GM21526 (cell line): Measurements from ENCODE around the gene SCGB2B2.
"Not testable (repeated sequence)": the region's sequence is repeated elsewhere in the genome, so short reads cannot be mapped to it uniquely, and the experiment has no call there.

Source experiments
- ATAC-seq: cut with Tn5 transposase; IDR thresholded peaks from one replicate; pipeline ENCODE4 v1.9.1; 2021; ENCODE audit warnings: moderate library complexity; ENCODE audit not compliant: unreplicated experiment, low FRiP score

Gene SCGB2B2, protein sequence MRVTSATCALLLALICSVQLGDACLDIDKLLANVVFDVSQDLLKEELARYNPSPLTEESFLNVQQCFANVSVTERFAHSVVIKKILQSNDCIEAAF

GRCh38 chr19:34676697-34677385 lies at the start of gene SCGB2B2:
SCGB2B2 (minus strand) TSS chr19:34677159; CDS start chr19:34594563, 82,596 bp downstream.
- ATAC-seq: peak; percentile 42

DNA sequence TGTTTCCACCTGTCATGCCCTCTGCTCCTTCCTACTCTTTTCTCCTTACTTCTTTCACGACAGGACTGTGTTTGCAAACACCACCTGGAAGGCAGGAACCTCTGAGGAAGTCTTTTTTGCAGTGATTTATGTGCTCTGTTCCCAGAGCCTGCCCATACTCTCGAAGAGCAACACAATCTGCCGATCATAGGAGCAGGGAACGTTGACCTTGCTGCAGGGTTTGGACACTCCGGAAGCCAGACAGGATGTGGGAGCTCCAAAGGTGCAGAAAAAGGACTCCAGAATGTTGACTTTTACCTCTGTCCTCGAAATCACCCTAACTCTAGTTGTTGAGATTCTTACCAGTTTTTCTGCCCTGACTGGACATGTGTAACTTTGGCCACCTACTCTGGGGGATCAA lies 48.4 kb upstream of the SCGB2B2 start:
- ATAC-seq: no peak

DNA sequence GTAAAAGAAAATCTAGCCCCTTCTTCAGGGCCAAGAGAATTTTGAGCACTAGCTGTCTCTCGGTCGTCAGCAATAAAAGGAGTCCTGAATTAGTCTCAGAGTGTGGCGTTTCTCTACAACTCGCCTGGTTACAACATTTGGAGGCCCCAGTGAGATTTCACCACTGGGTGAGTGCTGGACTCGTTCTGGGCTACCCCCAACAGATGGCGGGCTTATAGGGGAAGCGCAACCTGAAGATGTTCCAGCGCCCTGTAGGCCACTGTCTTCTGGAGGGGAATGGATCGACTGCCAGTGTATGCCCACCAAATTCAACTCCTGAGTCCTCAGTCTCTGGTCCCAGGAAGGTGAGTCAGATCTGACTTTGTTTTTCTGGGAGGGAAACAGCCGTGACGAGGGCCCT lies 45.4 kb upstream of the SCGB2B2 start:
- no peak for ATAC-seq

DNA sequence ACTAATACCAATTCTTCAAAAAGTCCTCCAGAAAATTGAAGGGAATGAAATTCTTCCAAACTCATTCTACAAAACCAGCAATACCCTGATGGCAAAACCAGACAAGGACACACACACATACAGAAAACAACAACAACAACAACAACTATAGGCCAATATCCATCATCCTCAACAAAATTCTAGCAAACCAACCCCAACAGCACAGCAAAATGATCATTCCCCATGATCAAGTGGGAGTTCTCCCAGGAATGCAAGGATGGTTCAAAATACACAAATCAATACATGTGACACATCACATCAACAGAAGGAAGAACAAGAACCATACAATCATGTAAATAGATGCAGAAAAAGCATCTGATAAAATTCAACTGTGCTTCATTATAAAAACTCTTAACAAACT lies 38.4 kb upstream of the SCGB2B2 start:
- no peak for ATAC-seq

DNA sequence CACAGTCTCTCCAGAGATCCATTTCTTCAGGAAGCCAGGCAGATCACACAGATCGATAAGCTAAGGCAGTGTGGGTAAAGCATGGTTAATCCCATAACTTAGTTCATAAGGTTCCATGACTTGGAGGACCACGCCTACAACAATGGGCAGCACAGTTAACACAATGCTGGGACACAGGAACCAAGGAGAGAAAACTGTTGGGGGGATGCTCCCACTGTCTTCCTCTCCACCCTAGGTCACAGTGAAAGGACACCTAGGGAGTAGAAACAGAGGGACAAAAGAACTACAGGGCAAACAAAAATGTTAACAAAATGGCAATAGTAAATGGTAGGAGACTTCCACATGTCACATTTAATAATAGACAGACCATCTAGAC lies 36.3 kb upstream of the SCGB2B2 start:
- ATAC-seq: no peak

DNA sequence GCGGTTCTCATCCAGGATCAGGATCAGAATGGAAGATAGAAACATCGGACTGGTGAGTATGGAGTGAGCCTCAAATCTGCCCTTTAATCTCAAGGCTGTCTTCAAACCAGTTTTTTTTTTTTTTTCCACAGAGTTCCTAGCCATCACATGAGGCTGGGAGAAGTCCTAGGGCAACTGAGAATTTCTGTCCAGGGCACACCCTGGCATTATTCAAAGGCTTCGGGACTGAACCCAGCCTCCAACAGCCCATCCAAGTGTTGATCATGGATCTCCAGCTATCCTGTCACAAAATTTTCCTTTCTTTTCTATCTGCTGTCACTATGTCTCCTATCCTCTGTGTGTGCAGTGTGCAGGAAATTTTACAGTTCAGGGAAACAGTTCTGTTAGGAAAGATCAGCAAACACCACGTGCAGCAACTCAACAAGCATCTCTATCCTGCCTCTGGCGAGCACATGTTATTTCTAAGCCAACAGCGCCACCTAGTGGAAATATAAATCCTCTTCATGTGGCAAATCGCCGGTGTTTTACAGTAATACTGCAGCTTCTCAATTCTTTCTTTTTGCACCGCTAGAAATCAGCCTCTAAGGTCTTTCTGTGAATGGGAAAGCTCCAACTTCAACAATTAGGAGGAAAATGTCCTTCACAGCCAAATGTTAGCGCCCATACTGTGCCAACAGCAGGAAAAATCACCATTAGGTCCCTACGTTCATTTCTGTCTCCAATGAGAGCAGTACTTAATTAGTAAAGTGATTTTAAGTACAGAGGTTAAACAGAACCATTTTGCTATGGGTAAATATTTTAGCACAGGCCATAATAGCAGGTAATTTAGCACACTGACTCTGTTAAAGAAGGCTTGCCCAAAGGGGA lies 35.7 kb upstream of the SCGB2B2 start:
- no peak for ATAC-seq

- ATAC-seq: no peak
Measured at GRCh38 chr19:34711890-34712289, 34.9 kb upstream of the SCGB2B2 start.

DNA sequence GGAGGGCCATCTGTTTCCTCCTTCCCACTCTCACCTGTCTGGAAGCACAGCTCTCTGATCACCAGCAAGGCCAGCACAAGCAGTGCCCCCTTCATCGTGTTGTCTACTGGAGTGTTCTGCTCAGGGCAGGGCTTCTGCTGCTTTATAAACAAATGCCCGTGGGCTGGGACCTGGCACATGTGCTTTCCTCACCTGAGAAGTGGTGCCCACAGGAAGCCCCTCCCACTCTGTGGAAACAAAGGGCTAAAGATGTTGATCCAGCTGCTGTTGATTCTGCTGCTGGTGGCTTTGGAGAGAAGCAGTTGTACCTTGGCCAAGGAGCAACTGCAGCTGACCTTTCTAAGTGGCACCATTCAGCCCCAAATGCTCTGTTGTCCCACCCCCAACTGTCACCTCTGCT lies 30.7 kb upstream of the SCGB2B2 start:
- ATAC-seq: no peak

DNA sequence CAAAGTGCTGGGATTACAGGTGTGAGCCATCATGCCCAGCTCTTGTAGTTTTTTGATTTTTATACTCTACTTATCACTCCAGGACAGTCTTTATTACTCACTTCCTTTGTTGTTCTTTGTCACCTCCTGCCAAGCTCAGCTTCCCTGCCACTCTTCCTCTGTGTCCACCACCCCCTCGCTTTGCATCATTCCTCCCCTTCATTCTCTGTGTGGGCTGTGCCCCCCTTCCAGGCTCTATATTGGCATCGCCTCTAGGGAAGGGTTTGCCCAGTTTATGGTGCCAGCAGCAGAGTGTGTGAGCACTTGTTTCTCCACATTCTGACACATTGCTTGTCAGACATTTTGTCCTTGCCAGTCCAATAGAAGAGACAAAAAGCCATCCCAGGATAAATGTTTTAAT lies 15.6 kb upstream of the SCGB2B2 start:
- no peak for ATAC-seq

DNA sequence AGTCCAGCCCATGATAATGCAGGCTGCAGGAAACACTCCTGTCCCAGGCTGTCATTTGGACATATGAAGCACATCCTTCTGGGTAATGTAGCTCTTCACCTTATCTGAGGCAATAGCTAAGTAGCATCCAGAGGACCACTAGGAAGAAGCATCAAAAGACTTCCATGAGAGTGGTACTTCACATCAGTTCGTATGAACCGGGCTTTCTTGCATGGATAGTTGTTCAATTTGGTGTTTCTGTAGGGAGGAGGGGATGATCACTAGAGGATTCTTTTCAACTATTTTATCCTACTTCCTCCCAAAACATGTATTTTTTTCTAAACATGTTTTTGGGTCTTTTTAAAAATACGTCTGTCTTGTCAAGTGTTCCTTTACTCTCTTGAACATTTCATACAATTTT lies 13.4 kb upstream of the SCGB2B2 start:
- ATAC-seq: no peak

DNA sequence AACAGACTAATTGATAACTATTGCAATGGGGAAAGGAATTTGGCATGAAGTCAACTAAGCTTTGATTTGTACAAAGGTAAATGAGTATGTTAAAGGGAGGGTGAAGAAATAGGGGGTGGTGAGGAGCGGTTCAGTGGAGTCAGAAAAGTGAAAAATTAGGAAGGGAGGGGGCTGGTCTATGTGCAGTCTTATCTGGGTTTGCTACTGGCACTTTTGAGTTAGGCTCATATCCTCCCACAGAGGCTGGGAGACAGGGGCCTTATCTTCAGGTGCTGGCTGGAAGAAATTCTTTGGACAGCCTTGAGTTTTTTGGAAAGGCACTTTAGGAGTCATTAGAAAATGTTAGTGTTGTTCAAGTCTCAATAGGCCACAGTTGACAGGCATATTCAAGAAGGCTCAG lies 11.6 kb upstream of the SCGB2B2 start:
- ATAC-seq: no peak

GRCh38 chr19:34687348-34687747 lies 10.4 kb upstream of the SCGB2B2 start:
- ATAC-seq: no peak

- no peak for ATAC-seq
Measured at GRCh38 chr19:34686455-34686854, 9.5 kb upstream of the SCGB2B2 start.

DNA sequence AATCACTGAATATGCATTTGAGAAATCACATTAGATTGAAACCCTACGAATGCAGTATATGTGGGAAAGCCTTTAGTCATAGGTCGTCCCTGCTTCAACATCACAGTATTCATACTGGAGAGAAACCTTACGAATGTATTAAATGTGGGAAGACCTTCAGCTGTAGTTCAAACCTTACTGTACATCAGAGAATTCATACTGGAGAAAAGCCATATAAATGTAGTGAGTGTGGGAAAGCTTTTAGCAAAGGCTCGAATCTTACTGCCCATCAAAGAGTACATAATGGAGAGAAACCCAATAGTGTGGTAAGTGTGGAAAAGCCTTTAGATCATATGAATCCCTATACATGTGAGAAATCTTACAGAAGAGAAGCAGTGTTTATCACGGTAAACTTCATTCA lies 8.3 kb upstream of the SCGB2B2 start:
- not testable (repeated sequence) for ATAC-seq

- no peak for ATAC-seq
Measured at GRCh38 chr19:34681478-34681877, 4.5 kb upstream of the SCGB2B2 start.

DNA sequence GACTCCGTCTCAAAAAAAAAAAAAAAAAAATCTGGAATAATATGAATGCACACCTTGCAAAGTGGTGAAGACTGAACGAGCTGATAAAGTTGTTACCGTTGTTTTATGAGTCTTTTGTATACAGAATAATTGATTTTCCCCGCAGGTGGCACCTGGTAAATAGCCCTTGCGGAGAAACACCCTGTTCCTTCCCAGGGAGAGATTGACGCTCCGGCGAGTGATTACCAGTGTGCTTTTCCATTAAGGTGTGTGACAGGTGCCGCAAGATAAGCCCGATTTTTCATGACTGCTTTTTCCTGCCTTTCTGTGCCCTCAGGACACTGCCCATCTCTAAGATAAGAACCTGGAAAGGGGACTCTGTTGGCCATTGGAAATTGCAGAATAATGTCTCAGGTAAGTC lies 1.5 kb upstream of the SCGB2B2 start:
- no peak for ATAC-seq

GRCh38 chr19:34678085-34678412 lies 1.1 kb upstream of the SCGB2B2 start:
- ATAC-seq: no peak

- ATAC-seq: peak; percentile 84
Measured at GRCh38 chr19:34677386-34678084, 576 bp upstream of the SCGB2B2 start, which contains the start of gene ZNF302. ZNF302 (plus strand) TSS chr19:34677678; CDS start chr19:34678805, 1,127 bp downstream.

- ATAC-seq: no peak
Measured at GRCh38 chr19:34675919-34676318, 1.0 kb downstream of the SCGB2B2 start.

DNA sequence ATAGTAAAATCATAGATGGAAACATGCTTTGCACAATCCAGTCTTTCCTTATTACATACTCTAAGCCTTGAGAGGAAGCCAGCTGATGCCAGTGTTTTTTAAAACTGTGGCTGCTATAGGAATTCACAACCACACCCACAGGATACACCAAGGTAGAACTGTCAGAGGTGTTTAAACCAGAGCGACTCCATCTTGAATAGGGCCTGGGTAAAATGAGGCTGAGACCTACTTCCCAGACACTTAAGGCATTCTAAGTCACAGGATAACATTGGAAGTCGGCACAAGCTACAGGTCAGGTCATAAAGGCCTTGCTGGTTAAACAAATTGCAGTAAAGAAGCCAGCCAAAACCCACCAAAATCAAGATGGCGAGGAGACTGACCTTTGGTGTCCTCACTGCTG lies 1.7 kb downstream of the SCGB2B2 start:
- no peak for ATAC-seq

- ATAC-seq: no peak
Measured at GRCh38 chr19:34673590-34673989, 3.4 kb downstream of the SCGB2B2 start.
